H1 (cell line): ENCODE measurements around the gene TTI1. TPM values are rescaled to one million over a fixed set of nuclear protein-coding genes. Genes with fewer than 3 reads are reported as not detected.
A peak's percentile ranks its signal among the peaks of the same experiment; 100 is the strongest.

Source experiments
- CTCF ChIA-PET: fragments of 300-600 bp; sonication (Branson Sonifier 250); formaldehyde crosslinking; loops from one replicate; lab custom pipeline; 2021; ENCODE audit not compliant: partially characterized antibody; lab: Charles Lee
- POLR2A ChIA-PET: fragments of 300-600 bp; sonication (Branson Sonifier 250); formaldehyde crosslinking; loops from one replicate; lab custom pipeline; 2021; ENCODE audit warnings: inconsistent platforms; ENCODE audit not compliant: partially characterized antibody; lab: Charles Lee
- DNase-seq, 2 experiments: peaks; one replicate each; pipeline versions ENCODE4 v3.0.0 to v3.0.0-alpha.2; 2010 to 2022; ENCODE audit warnings: low spot score in 2 of 2, low read depth in 1 of 2, mixed read lengths in 1 of 2
- FAIRE-seq: peaks from 2 replicates; lab custom pipeline; 2011; peaks lifted over from hg19 to GRCh38; lab: Jason Lieb, UNC
- H2AFZ ChIP-seq: 2 replicates; pipeline ENCODE4 v1.8.1; 2012; ENCODE audit warnings: low read length, inconsistent platforms
- H2AK5ac ChIP-seq: 2 replicates; pipeline ENCODE4 v1.6.1; 2013; ENCODE audit warnings: low read depth, low read length
- H2BK120ac ChIP-seq: replicated peaks from 2 replicates; pipeline ENCODE3; 2013; ENCODE audit warnings: low read depth, low read length, inconsistent platforms
- H2BK12ac ChIP-seq: 2 replicates; pipeline ENCODE4 v1.6.1; 2013; ENCODE audit warnings: low read depth, low read length
- H2BK15ac ChIP-seq: 2 replicates; pipeline ENCODE4 v1.6.1; 2013; ENCODE audit warnings: low read length
- H2BK20ac ChIP-seq: 2 replicates; pipeline ENCODE4 v1.6.1; 2013; ENCODE audit warnings: low read length
- H2BK5ac ChIP-seq: 2 replicates; pipeline ENCODE4 v1.6.1; 2013; ENCODE audit warnings: low read depth, low read length
- H3K14ac ChIP-seq: 2 replicates; pipeline ENCODE4 v1.6.1; 2013; ENCODE audit warnings: inconsistent platforms; ENCODE audit not compliant: insufficient read length
- H3K18ac ChIP-seq: 2 replicates; pipeline ENCODE4 v1.6.1; 2013; ENCODE audit warnings: low read length; ENCODE audit errors: extremely low read depth
- H3K23ac ChIP-seq: 2 replicates; pipeline ENCODE4 v1.6.1; 2013; ENCODE audit warnings: inconsistent platforms; ENCODE audit not compliant: insufficient read length
- H3K23me2 ChIP-seq: 2 replicates; pipeline ENCODE4 v1.6.1; 2013; ENCODE audit warnings: low read depth, low read length
- H3K27ac ChIP-seq: 2 replicates; pipeline ENCODE4 v1.6.1; 2011; ENCODE audit warnings: low read depth, low read length, inconsistent platforms
- H3K27me3 ChIP-seq, 4 experiments: replicated peaks in 1 of 4; 1 replicate in 1 of 4; 2 replicates in 3 of 4; pipeline versions ENCODE4 v1.6.1 to v1.8.1; 2011 to 2013; ENCODE audit warnings: low read length in 3 of 4, mild to moderate bottlenecking in 3 of 4, inconsistent platforms in 2 of 4, mixed read lengths in 2 of 4, moderate library complexity in 1 of 4; ENCODE audit not compliant: control insufficient read depth in 3 of 4, insufficient read depth in 3 of 4; ENCODE audit errors: extremely low read depth in 1 of 4
- H3K36me3 ChIP-seq, 4 experiments: 2 replicates each; pipeline versions ENCODE4 v1.6.1 to v1.8.1; 2011 to 2013; ENCODE audit warnings: mild to moderate bottlenecking in 4 of 4, low read length in 3 of 4, moderate library complexity in 2 of 4, control low read depth in 1 of 4, inconsistent platforms in 1 of 4; ENCODE audit not compliant: insufficient read depth in 4 of 4, control insufficient read depth in 2 of 4
- H3K4ac ChIP-seq: replicated peaks from 2 replicates; pipeline ENCODE3; 2013; ENCODE audit warnings: low read length, low read depth, mixed read lengths, inconsistent platforms; ENCODE audit not compliant: insufficient read length
- H3K4me1 ChIP-seq, 4 experiments: replicated peaks in 1 of 4; 1 replicate in 1 of 4; 2 replicates in 3 of 4; pipeline versions ENCODE4 v1.6.1 to v1.8.1; 2011 to 2013; ENCODE audit warnings: low read length in 3 of 4, inconsistent platforms in 2 of 4, mixed read lengths in 1 of 4; ENCODE audit not compliant: insufficient read depth in 4 of 4, control insufficient read depth in 3 of 4
- H3K4me2 ChIP-seq, 2 experiments: 2 replicates each; pipeline versions ENCODE4 v1.6.1 to v1.8.1; 2011 to 2013; ENCODE audit warnings: low read depth in 2 of 2, low read length in 2 of 2, control low read depth in 1 of 2, inconsistent platforms in 1 of 2, mild to moderate bottlenecking in 1 of 2; ENCODE audit not compliant: insufficient read depth in 1 of 2
- H3K4me3 ChIP-seq, 4 experiments: fragments of 200-600, 300-600 bp in 1 of 4; sonication (generic), shearing (Covaris generic), sonication (Bioruptor Twin) in 1 of 4; 2 replicates each; pipeline versions ENCODE4 v1.5.1 to v1.8.1; 2011 to 2016; ENCODE audit warnings: low read length in 4 of 4, low read depth in 3 of 4, control low read depth in 2 of 4, inconsistent platforms in 2 of 4, mild to moderate bottlenecking in 2 of 4, mixed read lengths in 1 of 4, moderate library complexity in 1 of 4; ENCODE audit not compliant: insufficient read depth in 2 of 4; ENCODE audit errors: extremely low read depth in 1 of 4
- H3K56ac ChIP-seq: replicated peaks from 2 replicates; pipeline ENCODE3; 2013; ENCODE audit warnings: low read depth, mild to moderate bottlenecking, mixed read lengths, low read length, inconsistent platforms; ENCODE audit not compliant: insufficient read length
- H3K79me1 ChIP-seq: 2 replicates; pipeline ENCODE4 v1.6.1; 2013; ENCODE audit warnings: low read depth, low read length, control low read depth
- H3K79me2 ChIP-seq, 2 experiments: 2 replicates each; pipeline versions ENCODE4 v1.6.1 to v1.8.1; 2012 to 2013; ENCODE audit warnings: low read length in 2 of 2, mild to moderate bottlenecking in 2 of 2, inconsistent platforms in 1 of 2; ENCODE audit not compliant: insufficient read depth in 2 of 2, control insufficient read depth in 1 of 2
- H3K9ac ChIP-seq, 4 experiments: replicated peaks in 1 of 4; 1 replicate in 1 of 4; 2 replicates in 3 of 4; pipeline versions ENCODE4 v1.6.1 to v1.8.1; 2011 to 2013; ENCODE audit warnings: low read depth in 3 of 4, low read length in 3 of 4, control low read depth in 2 of 4, mild to moderate bottlenecking in 2 of 4, moderate library complexity in 2 of 4, inconsistent platforms in 1 of 4; ENCODE audit errors: extremely low read depth in 1 of 4
- H3K9me3 ChIP-seq, 2 experiments: 2 replicates each; pipeline versions ENCODE4 v1.6.1 to v1.8.1; 2012 to 2013; ENCODE audit warnings: mild to moderate bottlenecking in 2 of 2, moderate library complexity in 2 of 2, control low read depth in 1 of 2, inconsistent platforms in 1 of 2, low read depth in 1 of 2, low read length in 1 of 2, mixed read lengths in 1 of 2; ENCODE audit not compliant: insufficient read depth in 2 of 2
- H4K20me1 ChIP-seq, 2 experiments: replicated peaks in 1 of 2; 2 replicates each; pipeline versions ENCODE3 to v1.8.1; 2011 to 2013; ENCODE audit warnings: inconsistent platforms in 2 of 2, low read length in 2 of 2, mild to moderate bottlenecking in 1 of 2; ENCODE audit not compliant: insufficient read depth in 2 of 2, control insufficient read depth in 1 of 2
- H4K5ac ChIP-seq: 2 replicates; pipeline ENCODE4 v1.6.1; 2013; ENCODE audit warnings: low read length, low read depth, mixed read lengths, inconsistent platforms; ENCODE audit not compliant: insufficient read length
- H4K8ac ChIP-seq: 2 replicates; pipeline ENCODE4 v1.8.0; 2013; ENCODE audit warnings: mild to moderate bottlenecking, moderate library complexity, low read length, inconsistent platforms; ENCODE audit not compliant: insufficient read depth; ENCODE audit errors: extremely low read depth
- H4K91ac ChIP-seq: replicated peaks from 2 replicates; pipeline ENCODE3; 2013; ENCODE audit warnings: low read length, mixed read lengths, inconsistent platforms; ENCODE audit not compliant: insufficient read length
- KDM1A ChIP-seq: fragments of 200-600, 300-600 bp; sonication (generic); IDR thresholded peaks from 2 replicates; pipeline ENCODE4 v1.7.1; 2016; ENCODE audit warnings: mild to moderate bottlenecking, low read length, borderline replicate concordance
- SIX5 ChIP-seq: IDR thresholded peaks from 2 replicates; pipeline ENCODE4 v1.6.1; 2011; ENCODE audit warnings: mild to moderate bottlenecking, low read depth, low read length
- WGBS, 2 experiments: shearing (Covaris generic) in 1 of 2; methylation state at CpG; one replicate each; pipeline versions ENCODE4 v1.1.6 to v1.1.7; 2013 to 2015; ENCODE audit warnings: low lambda C conversion rate in 2 of 2, mixed read lengths in 2 of 2, inconsistent platforms in 1 of 2, low coverage in 1 of 2, missing lambda C conversion rate in 1 of 2; ENCODE audit not compliant: insufficient replicate concordance in 2 of 2, insufficient coverage in 1 of 2, insufficient read length in 1 of 2; ENCODE audit errors: extremely low coverage in 1 of 2, missing lambda C conversion rate in 1 of 2; 5-methylcytosine and 5-hydroxymethylcytosine counted together
- polyA plus RNA-seq, 7 experiments: library from polyadenylated mRNA; depleted of rRNA in 3 of 7; stranded (reverse) in 5 of 7; unstranded in 2 of 7; fragments of >200 nt in 5 of 7; fragments of 200-250 nt in 2 of 7; gene quantifications; 1 replicate in 5 of 7; 2 replicates in 1 of 7; 4 replicates in 1 of 7; pipeline versions ENCODE4 v1.2.1 to v1.2.3, GENCODE V29; 2011 to 2013; ENCODE audit warnings: missing spikeins in 2 of 7, mixed read lengths in 2 of 7
- total RNA-seq: library from RNA; stranded (reverse); fragmentation: NEBNext Ultra II Directional; extraction: Animal tissue kit (Norgen Biotek cat#: 25700); gene quantifications from 2 replicates; pipeline ENCODE4 v1.2.1, GENCODE V29; 2021

TTI1 gene
- total and polyA plus RNA-seq, 2 of the 8 experiments (the other 6 are each of a cell fraction or from before 2014, with no cell fraction given), result 34.1 to 47.0 TPM

GRCh38 chr20:37941992-37942391 is 91.3 kb downstream of the TTI1 start:
- H2AK5ac ChIP-seq, result no peak overlapping the region
- no peaks in the 10 kb centered on the region for H3K9me3 ChIP-seq
- H2BK5ac ChIP-seq, result no peak overlapping the region
- H4K5ac ChIP-seq, result no peak overlapping the region
- H3K4me2 ChIP-seq, result no peak overlapping the region
- no peak overlapping the region for H3K56ac ChIP-seq
- H3K4me1 ChIP-seq, result 0 out of 7 replicates have a peak, but pooled peaks cover 0 to 4% (median 0%) of the 10 kb centered on the region in 4 experiments
- no peak overlapping the region for H2BK120ac ChIP-seq
- no peak overlapping the region for H2AFZ ChIP-seq
- H3K79me2 ChIP-seq, result no peaks in the 10 kb centered on the region
- CTCF ChIA-PET, result interaction anchor here (0.6 to 4.9 kb wide), 15 partner anchors 11 to 105 kb away, joined by 3 to 42 read pairs (median 5); no protein-coding TSS in a partner anchor
- no peaks in the 10 kb centered on the region for H3K79me1 ChIP-seq
- no peak overlapping the region for H3K27ac ChIP-seq
- no peak overlapping the region for H2BK20ac ChIP-seq
- POLR2A ChIA-PET, result no interaction called here
- no peaks in the 10 kb centered on the region for H3K27me3 ChIP-seq
- H3K4me3 ChIP-seq, result no peak overlapping the region
- no peak overlapping the region for H2BK12ac ChIP-seq
- H3K23me2 ChIP-seq, result no peaks in the 10 kb centered on the region
- no peaks in the 10 kb centered on the region for H3K36me3 ChIP-seq
- no peak overlapping the region for H3K18ac ChIP-seq
- no peak overlapping the region for H3K4ac ChIP-seq
- no peak overlapping the region for H3K14ac ChIP-seq
- H4K91ac ChIP-seq, result no peak overlapping the region
- TF ChIP-seq SIX5 (no peak), KDM1A (peak; percentile 74)
- H3K23ac ChIP-seq, result no peak overlapping the region
- no peak overlapping the region for H3K9ac ChIP-seq
- 93% methylated on average over 6 of the region's 6 CpGs; no CpG with 5 or more reads in 1 of the 2 experiments for WGBS, 2 experiments
- H4K8ac ChIP-seq, result no peak overlapping the region
- DNase-seq (no peak), FAIRE-seq (no peak)
- H4K20me1 ChIP-seq, result peaks cover 0 to 1% of the 10 kb centered on the region in 2 experiments
- no peak overlapping the region for H2BK15ac ChIP-seq
